Lung (tissue), 12 donors: Measurements from ENCODE around the gene ACSF3. TPM values are rescaled to one million over a fixed set of nuclear protein-coding genes. Genes with fewer than 3 reads are reported as not detected.

Source experiments
- ATAC-seq: fragments of 200-7000 bp; cut with Tn5 transposase; one replicate; pipeline ENCODE4 v1.9.1; 2020; ENCODE audit warnings: moderate number of reproducible peaks; ENCODE audit not compliant: insufficient read depth, low FRiP score
- DNase-seq, 3 donors: peaks; one replicate each; pipeline ENCODE4 v3.0.0-alpha.2; 2013 to 2017
- H3K27ac ChIP-seq, 2 donors: one replicate each; pipeline ENCODE4 v1.5.1; 2013; ENCODE audit warnings: mild to moderate bottlenecking in 2 of 2, moderate library complexity in 2 of 2, control low read depth in 1 of 2, inconsistent platforms in 1 of 2, low read depth in 1 of 2, low read length in 1 of 2
- H3K27me3 ChIP-seq, 3 donors: one replicate each; pipeline ENCODE4 v1.5.1; 2013; ENCODE audit warnings: low read length in 2 of 3; ENCODE audit not compliant: control insufficient read depth in 3 of 3, insufficient read depth in 3 of 3
- H3K36me3 ChIP-seq, 4 donors: one replicate each; pipeline ENCODE4 v1.5.1; 2013; ENCODE audit warnings: low read length in 4 of 4, mild to moderate bottlenecking in 1 of 4, moderate library complexity in 1 of 4; ENCODE audit not compliant: control insufficient read depth in 4 of 4, insufficient read depth in 4 of 4
- H3K4me1 ChIP-seq, 5 donors: one replicate each; pipeline ENCODE4 v1.5.1; 2013; ENCODE audit warnings: low read length in 5 of 5, mild to moderate bottlenecking in 2 of 5, moderate library complexity in 1 of 5; ENCODE audit not compliant: control insufficient read depth in 5 of 5, insufficient read depth in 5 of 5
- H3K4me3 ChIP-seq: one replicate; pipeline ENCODE4 v1.5.1; 2013; ENCODE audit warnings: mild to moderate bottlenecking, control low read depth, moderate library complexity
- H3K9ac ChIP-seq, 2 donors: one replicate each; pipeline ENCODE4 v1.5.1; 2013; ENCODE audit warnings: low read length in 2 of 2, control low read depth in 1 of 2; ENCODE audit not compliant: insufficient read depth in 1 of 2
- H3K9me3 ChIP-seq, 4 donors: one replicate each; pipeline ENCODE4 v1.5.1; 2013; ENCODE audit warnings: low read length in 3 of 4, mild to moderate bottlenecking in 1 of 4, moderate library complexity in 1 of 4; ENCODE audit not compliant: control insufficient read depth in 4 of 4, insufficient read depth in 3 of 4
- WGBS, 2 donors: extraction: QIAGEN DNeasy Blood & Tissue Kit; methylation state at CpG; one replicate each; pipeline ENCODE4 v1.1.7; 2013; 5-methylcytosine and 5-hydroxymethylcytosine counted together
- polyA plus RNA-seq, 2 donors: library from polyadenylated mRNA; stranded (reverse); fragments of 200-250 nt; gene quantifications; one replicate each; pipeline ENCODE4 v1.2.1, GENCODE V29; 2013
- total RNA-seq, 2 donors: library from RNA; depleted of rRNA in 1 of 2; stranded (reverse); fragments of >200 nt in 1 of 2; gene quantifications; one replicate each; pipeline ENCODE4 v1.2.1, GENCODE V29; 2014 to 2021
- TF ChIP-seq, protein P1 (sequence below): IDR thresholded peaks from 2 replicates; pipeline ENCODE4 v1.5.1; 2012; ENCODE audit warnings: mild to moderate bottlenecking; ENCODE audit errors: control extremely low read depth, extremely low read depth
- donor health status: control.
- donor health status: control.
- donor health status: Bipolar disorder and iron deficiency.
- donor health status: healthy.
- donor health status: DM: yes; HTN: yes; CAD: no.

Gene ACSF3
- total and polyA plus RNA-seq, 4 donors: 17.4 to 33.6 (median 31.2) TPM

DNA sequence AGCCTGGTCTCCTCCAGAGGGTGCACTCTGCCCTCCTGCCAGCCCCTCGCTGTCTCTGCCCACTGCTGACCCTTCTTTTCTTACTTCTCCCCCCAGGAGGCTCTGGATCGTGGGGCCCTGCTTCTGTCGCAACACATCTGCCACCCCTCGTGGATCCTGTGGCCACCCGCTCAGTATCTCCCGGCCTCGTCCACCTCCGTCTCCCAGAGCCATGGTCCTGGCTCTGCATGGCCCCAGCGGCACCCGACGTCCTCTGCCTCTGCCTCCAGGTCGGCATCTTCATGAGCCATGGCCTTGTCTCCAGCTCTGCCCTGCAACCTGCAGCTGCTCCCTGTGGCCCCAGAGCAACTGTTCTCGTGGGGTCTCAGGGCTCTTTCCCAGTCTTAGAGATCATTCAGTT lies 12.1 kb upstream of the ACSF3 start:
- ATAC-seq (no peak), DNase-seq (no peak)
- Histone ChIP-seq H3K4me3 (no peak overlapping the region), H3K27me3 (peaks cover 0 to 5% (median 0%) of the 10 kb centered on the region in 3 donors), H3K4me1 (no peaks in the 10 kb centered on the region), H3K9me3 (peaks cover 0 to 5% (median 0%) of the 10 kb centered on the region in 4 donors), H3K9ac (no peak overlapping the region), H3K27ac (no peak overlapping the region), H3K36me3 (no peaks in the 10 kb centered on the region)
- WGBS, 2 donors: 83 to 85% methylated on average over 13 of the region's 13 CpGs
- TF ChIP-seq, protein P1, sequence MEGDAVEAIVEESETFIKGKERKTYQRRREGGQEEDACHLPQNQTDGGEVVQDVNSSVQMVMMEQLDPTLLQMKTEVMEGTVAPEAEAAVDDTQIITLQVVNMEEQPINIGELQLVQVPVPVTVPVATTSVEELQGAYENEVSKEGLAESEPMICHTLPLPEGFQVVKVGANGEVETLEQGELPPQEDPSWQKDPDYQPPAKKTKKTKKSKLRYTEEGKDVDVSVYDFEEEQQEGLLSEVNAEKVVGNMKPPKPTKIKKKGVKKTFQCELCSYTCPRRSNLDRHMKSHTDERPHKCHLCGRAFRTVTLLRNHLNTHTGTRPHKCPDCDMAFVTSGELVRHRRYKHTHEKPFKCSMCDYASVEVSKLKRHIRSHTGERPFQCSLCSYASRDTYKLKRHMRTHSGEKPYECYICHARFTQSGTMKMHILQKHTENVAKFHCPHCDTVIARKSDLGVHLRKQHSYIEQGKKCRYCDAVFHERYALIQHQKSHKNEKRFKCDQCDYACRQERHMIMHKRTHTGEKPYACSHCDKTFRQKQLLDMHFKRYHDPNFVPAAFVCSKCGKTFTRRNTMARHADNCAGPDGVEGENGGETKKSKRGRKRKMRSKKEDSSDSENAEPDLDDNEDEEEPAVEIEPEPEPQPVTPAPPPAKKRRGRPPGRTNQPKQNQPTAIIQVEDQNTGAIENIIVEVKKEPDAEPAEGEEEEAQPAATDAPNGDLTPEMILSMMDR: no peak

DNA sequence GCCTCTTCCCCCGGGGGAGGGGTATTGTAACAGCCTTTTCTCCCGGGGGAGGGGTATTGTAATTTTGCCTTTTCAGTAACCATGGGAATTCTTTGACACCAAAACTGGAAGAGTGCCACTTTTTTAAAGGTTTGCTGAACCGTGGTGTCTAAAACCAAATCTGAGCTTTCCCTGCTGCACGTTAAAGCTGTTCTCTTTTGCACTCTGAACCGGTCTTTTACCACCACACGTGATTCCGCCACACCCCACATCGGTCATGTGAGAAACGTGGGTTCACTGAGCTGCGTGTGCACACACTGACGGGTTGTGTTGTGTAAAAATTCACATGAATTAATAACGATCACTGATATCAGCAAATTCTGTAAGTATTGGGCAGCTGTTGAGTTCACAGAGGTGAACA lies 9.2 kb upstream of the ACSF3 start:
- no peak for ATAC-seq

DNA sequence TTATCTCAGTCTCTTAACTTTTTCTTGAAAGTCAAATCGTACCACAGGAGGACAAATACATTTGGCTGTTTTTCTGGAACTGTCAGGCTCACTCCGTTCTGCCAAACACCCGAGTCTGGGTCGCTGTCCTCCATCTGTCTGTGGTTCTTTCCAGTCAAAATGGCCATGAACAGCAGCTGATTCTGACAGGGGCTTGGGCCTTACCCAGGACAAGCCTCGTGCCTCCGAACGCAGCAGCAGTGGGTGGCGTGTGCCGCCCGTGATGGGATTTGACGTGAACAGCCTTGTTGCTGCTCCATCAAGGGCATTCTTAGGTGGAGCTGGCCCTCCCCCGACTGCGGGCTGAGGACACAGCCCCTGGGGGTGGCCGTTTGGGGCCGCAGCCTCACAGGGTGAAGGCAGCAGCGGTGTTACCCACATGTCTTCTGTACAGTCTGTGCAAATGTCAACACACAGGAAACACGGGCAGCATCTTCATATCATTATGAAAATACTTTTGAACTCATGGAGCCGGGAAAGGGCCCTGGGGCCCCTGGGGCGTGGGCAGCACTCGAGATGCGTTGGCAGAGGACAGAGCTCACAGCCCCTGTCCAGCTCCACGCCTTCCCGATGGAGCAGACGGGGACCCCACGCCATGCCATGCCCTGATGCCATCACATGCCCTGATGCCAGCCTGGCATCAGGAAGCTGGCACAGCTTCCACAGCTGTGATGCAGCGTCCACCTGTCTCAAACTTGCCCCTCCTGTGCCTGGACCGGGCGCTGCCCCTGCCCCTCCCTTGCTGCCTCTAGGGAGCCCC lies 8.6 kb upstream of the ACSF3 start:
- 68 to 78% methylated on average over 26 to 28 of the region's 28 CpGs for WGBS, 2 donors
- Histone ChIP-seq H3K27me3 (peaks cover 5 to 11% (median 6%) of the 10 kb centered on the region in 3 donors), H3K9me3 (peaks cover 0 to 3% (median 0%) of the 10 kb centered on the region in 4 donors), H3K4me1 (peaks cover 0 to 7% (median 0%) of the 10 kb centered on the region in 5 donors), H3K9ac (no peak overlapping the region), H3K36me3 (no peaks in the 10 kb centered on the region), H3K4me3 (no peak overlapping the region), H3K27ac (no peak overlapping the region)
- TF ChIP-seq, protein P1: no peak
- ATAC-seq (no peak), DNase-seq (peak in 1 of 3 donors; percentile 20)

More for the DNA sequence above, 9.2 kb upstream of the ACSF3 start:
- H3K27ac ChIP-seq: no peak overlapping the region
- TF ChIP-seq, protein P1: no peak
- peaks cover 0 to 3% (median 0%) of the 10 kb centered on the region in 4 donors for H3K9me3 ChIP-seq
- no peaks in the 10 kb centered on the region for H3K36me3 ChIP-seq
- H3K9ac ChIP-seq: no peak overlapping the region
- H3K4me3 ChIP-seq: no peak overlapping the region
- 61 to 74% methylated on average over 12 of the region's 12 CpGs for WGBS, 2 donors
- peaks cover 3 to 7% (median 5%) of the 10 kb centered on the region in 3 donors for H3K27me3 ChIP-seq
- DNase-seq: peak in 1 of 3 donors; percentile 40
- H3K4me1 ChIP-seq: peaks cover 0 to 1% (median 0%) of the 10 kb centered on the region in 5 donors
